GM18505 (cell line): Measurements from ENCODE around the gene HYLS1.
A peak's percentile ranks its signal among the peaks of the same experiment; 100 is the strongest.
"Not testable (repeated sequence)": the region's sequence is repeated elsewhere in the genome, so short reads cannot be mapped to it uniquely, and the experiment has no call there.

Experiments
- ATAC-seq: cut with Tn5 transposase; IDR thresholded peaks from one replicate; pipeline ENCODE4 v1.9.1; 2021; ENCODE audit not compliant: unreplicated experiment
- POLR2A ChIP-seq: IDR thresholded peaks from 4 replicates; pipeline ENCODE4 v1.6.1; 2011; ENCODE audit warnings: borderline replicate concordance; ENCODE audit not compliant: insufficient read depth, insufficient read length; ENCODE audit errors: extremely low read depth

The HYLS1 gene

DNA sequence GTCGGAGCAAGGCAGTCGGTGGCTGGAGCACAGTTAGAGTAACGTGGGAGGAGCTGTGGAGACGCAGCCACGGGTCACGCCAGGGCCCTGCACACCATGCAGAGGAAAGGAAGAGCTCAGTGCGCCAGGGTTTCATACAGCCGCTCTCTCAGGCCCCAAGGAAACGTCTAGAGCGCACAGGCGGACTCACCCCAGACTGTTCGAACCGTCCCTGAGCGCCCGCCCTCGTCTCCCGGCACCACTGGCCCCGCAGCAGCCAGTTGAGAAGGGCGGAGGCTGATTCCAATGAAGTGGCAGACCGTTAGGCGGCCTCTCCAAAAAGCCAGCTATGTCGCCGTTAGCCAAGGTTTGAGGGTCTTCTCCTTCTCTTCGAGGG, 483 bp upstream of the HYLS1 start:
- peak; percentile 54 for TF ChIP-seq POLR2A
- peak; percentile 25 for ATAC-seq

DNA sequence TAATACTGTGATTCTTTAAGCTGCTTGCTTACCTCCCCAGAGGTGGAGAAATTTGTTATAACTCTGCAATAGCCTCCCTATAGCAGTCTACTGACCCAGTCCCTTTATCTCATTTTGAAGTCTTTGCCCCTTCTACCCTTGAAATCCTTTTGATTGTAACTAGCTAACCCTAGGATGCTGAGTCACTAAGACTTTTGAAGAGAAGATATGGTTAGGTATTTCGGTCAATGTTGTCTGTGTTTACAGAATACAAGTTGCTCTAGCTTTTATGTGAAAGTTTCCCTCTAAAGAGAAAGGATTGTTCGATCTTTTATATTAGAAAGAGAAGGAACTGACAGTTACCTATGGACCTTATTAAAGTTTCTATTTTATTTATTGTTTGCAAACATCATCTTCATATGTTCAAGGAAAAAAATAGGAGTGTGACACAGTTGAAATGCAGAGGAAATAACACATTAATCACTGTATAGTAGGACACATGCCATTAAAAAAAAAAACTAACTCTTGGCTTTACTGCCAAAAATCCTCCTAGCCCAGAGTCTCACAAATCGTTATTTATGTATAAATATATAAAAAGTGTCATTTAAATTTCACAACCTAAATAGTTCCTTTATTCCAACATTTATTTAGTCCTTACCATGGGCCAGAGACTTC, 3.1 kb downstream of the HYLS1 start:
- TF ChIP-seq POLR2A, result no peak
- no peak for ATAC-seq

DNA sequence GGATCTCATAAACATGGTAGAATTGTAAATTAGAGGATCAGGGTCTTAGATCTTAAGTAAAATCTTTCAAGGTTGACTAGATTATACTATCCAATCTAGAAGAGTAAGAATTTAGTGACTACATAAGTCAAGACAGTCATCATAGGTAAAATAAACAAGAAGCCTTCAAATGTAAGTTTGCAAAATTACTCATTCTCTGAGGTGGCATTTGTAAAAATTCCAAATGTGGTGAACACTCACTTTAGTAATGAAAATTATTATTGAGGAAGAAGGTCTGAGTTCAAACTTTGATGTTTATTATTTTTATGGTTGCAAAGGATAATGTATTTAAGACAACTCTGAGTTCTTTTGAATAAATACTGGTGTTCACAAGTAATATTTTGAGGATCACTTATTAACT, 4.6 kb downstream of the HYLS1 start:
- no peak for TF ChIP-seq POLR2A
- no peak for ATAC-seq

DNA sequence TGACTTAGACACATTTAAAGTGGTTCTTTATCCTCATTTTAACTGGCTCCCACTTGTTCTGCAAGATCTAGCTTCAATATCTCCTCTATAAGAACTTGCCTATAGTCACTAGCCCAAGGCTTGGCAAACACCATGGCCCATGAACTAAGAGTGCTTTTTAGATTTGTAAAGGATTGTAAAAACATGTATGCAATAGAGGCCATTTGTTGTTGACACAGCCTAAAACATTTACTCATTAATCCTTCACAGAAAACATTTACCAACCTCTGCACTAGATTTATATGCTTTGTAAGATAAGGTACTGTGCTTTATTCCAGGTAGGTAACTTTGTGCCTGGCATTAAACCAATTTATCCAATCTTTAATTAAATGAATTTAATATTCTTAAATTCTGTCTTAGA, 5.5 kb downstream of the HYLS1 start:
- ATAC-seq, result no peak
- no peak for TF ChIP-seq POLR2A

GRCh38 chr11:125901872-125902271, 14.4 kb downstream of the HYLS1 start:
- TF ChIP-seq POLR2A, result no peak
- no peak for ATAC-seq

GRCh38 chr11:125902277-125902926, 14.9 kb downstream of the HYLS1 start:
- no peak for ATAC-seq

GRCh38 chr11:125902927-125903710, 15.7 kb downstream of the HYLS1 start, which contains the start of gene PUS3:
Gene PUS3 (minus strand): TSS chr11:125903206. CDS start chr11:125896284, 6,922 bp downstream.
- peak; percentile 95 for ATAC-seq
- peak; percentile 87 for TF ChIP-seq POLR2A

More at GRCh38 chr11:125902277-125902926, 14.9 kb downstream of the HYLS1 start:
- no peak for TF ChIP-seq POLR2A

DNA sequence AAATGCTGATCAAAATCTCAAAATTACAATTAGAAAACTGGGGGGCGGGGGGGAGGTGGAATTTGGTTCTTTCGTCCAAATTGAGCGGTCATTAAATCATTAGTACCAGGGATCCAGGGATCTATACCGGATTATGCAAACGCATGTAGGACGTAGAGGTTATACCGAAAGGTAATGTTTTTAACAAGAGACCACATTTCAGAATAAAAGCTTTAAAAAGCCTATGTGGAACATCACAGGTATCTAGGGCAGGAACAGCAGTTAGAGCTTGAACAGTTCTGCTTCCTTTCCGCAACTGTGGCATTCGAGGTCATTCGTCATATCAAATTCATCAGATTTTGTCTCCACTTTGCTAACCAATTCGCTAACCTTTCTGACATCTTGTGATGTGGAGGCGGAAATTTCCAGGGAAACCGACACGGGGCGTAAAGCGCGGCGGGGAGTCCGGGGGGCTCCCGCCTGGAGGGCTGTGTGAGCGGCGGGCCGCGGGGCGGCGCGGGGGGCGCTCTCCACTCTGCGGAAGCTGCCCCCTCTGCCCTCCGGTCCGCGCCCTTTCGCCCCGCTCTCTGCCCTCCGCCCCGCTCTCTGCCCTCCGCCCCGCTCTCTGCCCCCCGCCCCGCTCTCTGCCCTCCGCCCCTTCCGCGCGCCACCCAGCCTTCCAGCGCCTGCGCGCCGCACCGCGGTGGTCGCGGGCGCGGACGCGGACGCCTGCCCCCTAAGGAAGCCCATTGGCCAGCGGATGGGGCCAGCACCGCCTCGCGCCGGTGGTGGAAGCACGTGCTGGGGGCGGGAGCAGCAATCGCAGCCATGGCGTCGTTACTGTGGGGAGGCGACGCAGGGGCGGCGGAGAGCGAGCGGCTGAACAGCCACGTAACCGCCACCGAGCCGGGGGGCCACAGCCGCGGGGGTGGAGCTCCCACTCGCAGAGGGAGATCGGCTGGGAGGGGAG, 16.5 kb downstream of the HYLS1 start, which contains the start of gene DDX25:
Gene DDX25, plus strand, starts transcription at position 798 of the 949 bp plus-strand sequence. Its CDS starts 10 bp downstream, at position 808.
- no peak for ATAC-seq
- no peak for TF ChIP-seq POLR2A

GRCh38 chr11:125904678-125905077, 17.2 kb downstream of the HYLS1 start:
- no peak for TF ChIP-seq POLR2A
- no peak for ATAC-seq

- no peak for ATAC-seq
- TF ChIP-seq POLR2A, result no peak
Observed at GRCh38 chr11:125910226-125910849, 22.9 kb downstream of the HYLS1 start.

GRCh38 chr11:125914601-125915000, 27.1 kb downstream of the HYLS1 start:
- not testable (repeated sequence) for ATAC-seq

- no peak for TF ChIP-seq POLR2A
- no peak for ATAC-seq
Observed at GRCh38 chr11:125916683-125917347, 29.3 kb downstream of the HYLS1 start.
